GM12878 (cell line): Measurements from ENCODE around the gene DMD. TPM values are rescaled to one million over a fixed set of nuclear protein-coding genes. Genes with fewer than 3 reads are reported as not detected.

Source experiments
- ATF2 ChIP-seq: IDR thresholded peaks from 2 replicates; pipeline ENCODE4 v1.6.1; 2012; ENCODE audit warnings: low read length, inconsistent platforms
- ATF7 ChIP-seq: fragments of 450-650 bp; IDR thresholded peaks from 2 replicates; pipeline ENCODE4 v1.6.1; 2016; ENCODE audit warnings: low read depth, mild to moderate bottlenecking
- BHLHE40 ChIP-seq, 2 experiments: fragments of 450-650 bp in 1 of 2; IDR thresholded peaks; 2 replicates each; pipeline ENCODE4 v1.6.1; 2011 to 2017; ENCODE audit warnings: low read depth in 2 of 2, borderline replicate concordance in 1 of 2, improper control_type of control experiment in 1 of 2, low read length in 1 of 2, mild to moderate bottlenecking in 1 of 2
- BRCA1 ChIP-seq: IDR thresholded peaks from 2 replicates; pipeline ENCODE4 v1.6.1; 2011; ENCODE audit warnings: low read depth, low read length, improper control_type of control experiment
- CREB1 ChIP-seq: IDR thresholded peaks from 2 replicates; pipeline ENCODE4 v1.6.1; 2012; ENCODE audit warnings: low read depth, mild to moderate bottlenecking, inconsistent platforms
- DPF2 ChIP-seq: fragments of 450-650 bp; IDR thresholded peaks from 2 replicates; pipeline ENCODE4 v1.6.1; 2017; ENCODE audit warnings: mild to moderate bottlenecking
- FOXM1 ChIP-seq: IDR thresholded peaks from 2 replicates; pipeline ENCODE4 v1.6.1; 2012; ENCODE audit warnings: low read depth, mild to moderate bottlenecking, inconsistent platforms, low read length, moderate library complexity
- GATAD2B ChIP-seq: fragments of 450-650 bp; conservative IDR thresholded peaks from 2 replicates; pipeline ENCODE4 v1.6.1; 2017; ENCODE audit warnings: low read depth, mild to moderate bottlenecking, moderate library complexity
- HDAC2 ChIP-seq: fragments of 200-600 bp; sonication (generic); IDR thresholded peaks from 2 replicates; pipeline ENCODE4 v1.6.1; 2017
- IKZF2 ChIP-seq, 2 experiments: fragments of 450-650 bp; IDR thresholded peaks; 2 replicates each; pipeline ENCODE4 v1.6.1; 2017; ENCODE audit warnings: mild to moderate bottlenecking in 2 of 2, moderate library complexity in 2 of 2
- IRF4 ChIP-seq: IDR thresholded peaks from 2 replicates; pipeline ENCODE4 v1.6.1; 2011; ENCODE audit warnings: low read depth, low read length
- JUNB ChIP-seq: IDR thresholded peaks from 2 replicates; pipeline ENCODE4 v1.6.1; 2016; ENCODE audit warnings: antibody characterized with exemption, mild to moderate bottlenecking
- MTA2 ChIP-seq: fragments of 450-650 bp; IDR thresholded peaks from 2 replicates; pipeline ENCODE4 v1.6.1; 2016; ENCODE audit warnings: low read depth, mild to moderate bottlenecking, moderate library complexity
- NFXL1 ChIP-seq: fragments of 450-650 bp; IDR thresholded peaks from 2 replicates; pipeline ENCODE4 v1.6.1; 2017; ENCODE audit warnings: antibody characterized with exemption, mild to moderate bottlenecking, borderline replicate concordance
- RB1 ChIP-seq: fragments of 450-650 bp; formaldehyde crosslinking; IDR thresholded peaks from 2 replicates; pipeline ENCODE4 v1.6.1; 2017; ENCODE audit warnings: mild to moderate bottlenecking, borderline replicate concordance
- RUNX3 ChIP-seq: IDR thresholded peaks from 2 replicates; pipeline ENCODE4 v1.6.1; 2012; ENCODE audit warnings: low read length, inconsistent platforms
- SKIL ChIP-seq: fragments of 450-650 bp; IDR thresholded peaks from 2 replicates; pipeline ENCODE4 v1.6.1; 2017; ENCODE audit warnings: mild to moderate bottlenecking, low read depth, inconsistent platforms; ENCODE audit not compliant: poor library complexity, severe bottlenecking
- SMAD5 ChIP-seq: IDR thresholded peaks from 2 replicates; pipeline ENCODE4 v1.6.1; 2016; ENCODE audit warnings: antibody characterized with exemption, low read depth
- STAT1 ChIP-seq: fragments of 450-650 bp; conservative IDR thresholded peaks from 2 replicates; pipeline ENCODE4 v1.6.1; 2014; ENCODE audit warnings: antibody characterized with exemption, mild to moderate bottlenecking
- TARDBP ChIP-seq: IDR thresholded peaks from 2 replicates; pipeline ENCODE4 v1.6.1; 2016; ENCODE audit warnings: borderline replicate concordance
- TBL1XR1 ChIP-seq: IDR thresholded peaks from 2 replicates; pipeline ENCODE4 v1.6.1; 2012; ENCODE audit warnings: low read depth, low read length, improper control_type of control experiment
- TCF7 ChIP-seq: IDR thresholded peaks from 2 replicates; pipeline ENCODE4 v1.6.1; 2014; ENCODE audit warnings: antibody characterized with exemption, borderline replicate concordance
- ZBTB11 ChIP-seq: fragments of 450-650 bp; formaldehyde crosslinking; IDR thresholded peaks from 2 replicates; pipeline ENCODE4 v1.5.0; 2022; ENCODE audit warnings: mild to moderate bottlenecking, missing genetic modification characterization
- ZNF384 ChIP-seq: IDR thresholded peaks from 2 replicates; pipeline ENCODE4 v1.6.1; 2012; ENCODE audit warnings: low read depth, mild to moderate bottlenecking, low read length, improper control_type of control experiment, borderline replicate concordance
- polyA plus RNA-seq, 11 experiments: library from polyadenylated mRNA; depleted of rRNA in 4 of 11; unstranded in 6 of 11; stranded (reverse) in 5 of 11; fragments of >200 nt; fragmentation: Nextera tagmentation in 4 of 11; fragmentation: Illumina TruSeq in 1 of 11; extraction: Ambion mirVana in 4 of 11; extraction: Trizol in 1 of 11; gene quantifications; 1 replicate in 1 of 11; 2 replicates in 10 of 11; pipeline versions ENCODE4 v1.2.1 to v1.2.3, GENCODE V29; 2011 to 2016; ENCODE audit warnings: inconsistent platforms in 2 of 11, missing spikeins in 2 of 11, low read depth in 1 of 11
- total RNA-seq, 4 experiments: library from RNA; depleted of rRNA in 3 of 4; stranded (reverse); fragments of >200 nt in 3 of 4; fragmentation: Illumina TruSeq in 1 of 4; extraction: Trizol in 1 of 4; gene quantifications; 2 replicates each; pipeline versions ENCODE4 v1.2.1 to v1.2.3, GENCODE V29; 2013 to 2021

The DMD gene
- total and polyA plus RNA-seq, 10 of the 15 experiments (the other 5 are each of a cell fraction or from before 2014, with no cell fraction given) = 1.4 to 24.3 (median 4.3) TPM

- TF ChIP-seq ATF2 (peak; percentile 50), TARDBP (no peak), SKIL (peak; percentile 29), TCF7 (peak; percentile 76), GATAD2B (0 out of 2 replicates have a peak, but pooled peaks have one; percentile 34), JUNB (peak; percentile 65), ZBTB11 (CRISPR knock-in tag) (no peak), HDAC2 (no peak), NFXL1 (no peak), DPF2 (0 out of 2 replicates have a peak, but pooled peaks have one; percentile 34), MTA2 (peak; percentile 84), IRF4 (0 out of 2 replicates have a peak, but pooled peaks have one; percentile 48), RB1 (no peak), BRCA1 (no peak), ZNF384 (peak; percentile 42; the same call in 1 of the 2 replicates), CREB1 (peak; percentile 74), TBL1XR1 (no peak), RUNX3 (peak; percentile 64), FOXM1 (no peak), ATF7 (peak; percentile 47), IKZF2 (IDR thresholded peaks at IDR 0.05) (0 out of 4 replicates have a peak, but pooled peaks of 1 of the 2 experiments have one; percentile 41), SMAD5 (no peak), BHLHE40 (IDR thresholded peaks at IDR 0.05; ENCODE audit: borderline replicate concordance in 1 of 2, low read depth in 2 of 2, low read length in 1 of 2) (no peak), STAT1 (no peak)
- TF ChIP-seq, all 136 proteins: peak for 16
Observed at GRCh38 chrX:31178064-31178768, 2033.1 kb downstream of the DMD start (continued).
